Panc1 (cell line): ENCODE data around the gene PAPSS2.

Experiments
- CTCF ChIP-seq: fragments of 450-650 bp; IDR thresholded peaks from 2 replicates; pipeline ENCODE4 v1.5.1; 2017; ENCODE audit warnings: mild to moderate bottlenecking
- POLR2AphosphoS5 ChIP-seq: IDR thresholded peaks from 2 replicates; pipeline ENCODE4 v1.6.1; 2012; ENCODE audit warnings: mild to moderate bottlenecking, low read depth, low read length, moderate library complexity
- REST ChIP-seq, 2 experiments: IDR thresholded peaks; 2 replicates each; pipeline ENCODE4 v1.6.1; 2011 to 2012; ENCODE audit warnings: low read depth in 2 of 2, control low read depth in 1 of 2, low read length in 1 of 2, mild to moderate bottlenecking in 1 of 2, moderate library complexity in 1 of 2; ENCODE audit not compliant: insufficient read depth in 1 of 2
- SIN3A ChIP-seq: IDR thresholded peaks from 2 replicates; pipeline ENCODE4 v1.6.1; 2012; ENCODE audit warnings: low read depth, mild to moderate bottlenecking, low read length, moderate library complexity, borderline replicate concordance; ENCODE audit not compliant: insufficient read depth

- no peak for TF ChIP-seq CTCF
- TF ChIP-seq REST (IDR thresholded peaks at IDR 0.05; ENCODE audit: insufficient read depth in 1 of 2, low read depth in 2 of 2, low read length in 1 of 2), result no peak
- no peak for TF ChIP-seq POLR2AphosphoS5
- TF ChIP-seq SIN3A, result no peak
These were observed 26.3 kb downstream of the PAPSS2 start for GRCh38 chr10:87685832-87686574.
